ENCODE measurements around the gene GARIN5A.

Gene GARIN5A

GRCh38 chr19:50466706-50467039 lies 10.0 kb downstream of the GARIN5A start:
- Histone ChIP-seq H4K20me1 (ENCODE audit: control insufficient read depth, insufficient read depth, low read depth, low read length) (no peaks in the 10 kb centered on the region), H3K4me2 (ENCODE audit: low read length) (no peak overlapping the region), H3K9me3 (ENCODE audit: control insufficient read depth, insufficient read depth, low read length) (no peaks in the 10 kb centered on the region), H3K79me2 (ENCODE audit: control insufficient read depth, low read length) (no peaks in the 10 kb centered on the region), H3K4me1 (ENCODE audit: control insufficient read depth, low read length) (no peaks in the 10 kb centered on the region), H3K27ac (ENCODE audit: low read depth, low read length) (no peak overlapping the region), H3K36me3 (ENCODE audit: control insufficient read depth, low read length) (peaks cover 20% of the 10 kb centered on the region), H3K27me3 (ENCODE audit: control insufficient read depth, low read length) (no peaks in the 10 kb centered on the region), H3K4me3 (ENCODE audit: low read length) (no peak overlapping the region), H3F3A (ENCODE audit: control insufficient read depth, insufficient read depth) (peaks cover 1% of the 10 kb centered on the region; the same call in 1 of the 2 replicates), H3K9me2 (replicated peaks; ENCODE audit: control insufficient read depth, low read length) (no peaks in the 10 kb centered on the region)
- TF ChIP-seq CTCF (IDR thresholded peaks at IDR 0.05; ENCODE audit: low read depth, low read length, poor library complexity, severe bottlenecking): no peak
- TF ChIP-seq EZH2phosphoT487 (IDR thresholded peaks at IDR 0.05; ENCODE audit: borderline replicate concordance, low read length): no peak

GRCh38 chr19:50465986-50466705 lies 10.5 kb downstream of the GARIN5A start:
- Histone ChIP-seq H3K4me3 (ENCODE audit: low read length) (no peak overlapping the region), H3K27me3 (ENCODE audit: control insufficient read depth, low read length) (no peaks in the 10 kb centered on the region), H3K4me2 (ENCODE audit: low read length) (no peak overlapping the region), H3K4me1 (ENCODE audit: control insufficient read depth, low read length) (peaks cover 5% of the 10 kb centered on the region), H3K27ac (ENCODE audit: low read depth, low read length) (no peak overlapping the region), H3K9me2 (replicated peaks; ENCODE audit: control insufficient read depth, low read length) (no peaks in the 10 kb centered on the region), H3K9me3 (ENCODE audit: control insufficient read depth, insufficient read depth, low read length) (no peaks in the 10 kb centered on the region), H3F3A (ENCODE audit: control insufficient read depth, insufficient read depth) (no peaks in the 10 kb centered on the region), H3K36me3 (ENCODE audit: control insufficient read depth, low read length) (peaks cover 23% of the 10 kb centered on the region), H4K20me1 (ENCODE audit: control insufficient read depth, insufficient read depth, low read depth, low read length) (no peaks in the 10 kb centered on the region), H3K79me2 (ENCODE audit: control insufficient read depth, low read length) (no peaks in the 10 kb centered on the region)
- TF ChIP-seq CTCF (IDR thresholded peaks at IDR 0.05; ENCODE audit: low read depth, low read length, poor library complexity, severe bottlenecking): peak; percentile 30
- TF ChIP-seq EZH2phosphoT487 (IDR thresholded peaks at IDR 0.05; ENCODE audit: borderline replicate concordance, low read length): no peak

GRCh38 chr19:50465000-50465399 lies 11.6 kb downstream of the GARIN5A start:
- Histone ChIP-seq H3F3A (ENCODE audit: control insufficient read depth, insufficient read depth) (peaks cover 10% of the 10 kb centered on the region), H3K36me3 (ENCODE audit: control insufficient read depth, low read length) (peaks cover 23% of the 10 kb centered on the region), H3K4me2 (ENCODE audit: low read length) (no peak overlapping the region), H4K20me1 (ENCODE audit: control insufficient read depth, insufficient read depth, low read depth, low read length) (no peaks in the 10 kb centered on the region), H3K79me2 (ENCODE audit: control insufficient read depth, low read length) (no peaks in the 10 kb centered on the region), H3K4me3 (ENCODE audit: low read length) (no peak overlapping the region), H3K9me2 (replicated peaks; ENCODE audit: control insufficient read depth, low read length) (no peaks in the 10 kb centered on the region), H3K27me3 (ENCODE audit: control insufficient read depth, low read length) (no peaks in the 10 kb centered on the region), H3K4me1 (ENCODE audit: control insufficient read depth, low read length) (peaks cover 16% of the 10 kb centered on the region), H3K9me3 (ENCODE audit: control insufficient read depth, insufficient read depth, low read length) (no peaks in the 10 kb centered on the region), H3K27ac (ENCODE audit: low read depth, low read length) (no peak overlapping the region)
- TF ChIP-seq CTCF (IDR thresholded peaks at IDR 0.05; ENCODE audit: low read depth, low read length, poor library complexity, severe bottlenecking) (no peak), EZH2phosphoT487 (IDR thresholded peaks at IDR 0.05; ENCODE audit: borderline replicate concordance, low read length) (no peak)

All from DOHH2 (cell line).